ENCODE data around the gene BCL7C.

DNA sequence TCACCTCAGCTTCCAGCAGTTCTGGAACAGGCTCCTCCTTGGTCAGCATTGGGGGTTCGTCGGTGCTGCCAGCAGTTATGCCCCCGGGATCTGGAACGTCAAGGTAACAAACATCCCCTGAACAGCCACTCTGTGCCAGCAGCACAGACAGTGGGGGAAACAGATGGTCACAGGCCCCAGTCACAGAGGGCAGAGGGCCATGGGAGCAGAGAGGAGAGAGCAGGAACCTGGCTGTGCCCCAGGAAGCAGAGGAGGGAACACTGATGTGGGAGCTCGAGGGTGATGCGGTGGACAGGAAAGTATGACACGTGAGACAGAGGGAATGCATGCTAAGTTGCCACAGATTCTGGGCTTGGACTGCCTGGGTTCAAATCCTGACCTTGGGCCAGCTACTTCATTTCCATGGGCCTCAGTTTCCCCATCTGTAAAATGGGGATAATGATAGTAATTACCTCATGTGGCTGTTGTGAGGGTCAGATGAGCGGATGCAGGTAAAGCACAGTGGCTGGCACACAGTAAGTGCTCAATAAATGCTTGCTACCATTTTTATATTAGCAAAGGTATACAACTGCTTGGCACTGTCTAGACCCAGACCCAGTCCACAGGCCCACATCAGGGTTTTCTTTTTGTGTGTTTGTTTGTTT is 4.9 kb downstream of the BCL7C start:
- TF ChIP-seq, protein P1, sequence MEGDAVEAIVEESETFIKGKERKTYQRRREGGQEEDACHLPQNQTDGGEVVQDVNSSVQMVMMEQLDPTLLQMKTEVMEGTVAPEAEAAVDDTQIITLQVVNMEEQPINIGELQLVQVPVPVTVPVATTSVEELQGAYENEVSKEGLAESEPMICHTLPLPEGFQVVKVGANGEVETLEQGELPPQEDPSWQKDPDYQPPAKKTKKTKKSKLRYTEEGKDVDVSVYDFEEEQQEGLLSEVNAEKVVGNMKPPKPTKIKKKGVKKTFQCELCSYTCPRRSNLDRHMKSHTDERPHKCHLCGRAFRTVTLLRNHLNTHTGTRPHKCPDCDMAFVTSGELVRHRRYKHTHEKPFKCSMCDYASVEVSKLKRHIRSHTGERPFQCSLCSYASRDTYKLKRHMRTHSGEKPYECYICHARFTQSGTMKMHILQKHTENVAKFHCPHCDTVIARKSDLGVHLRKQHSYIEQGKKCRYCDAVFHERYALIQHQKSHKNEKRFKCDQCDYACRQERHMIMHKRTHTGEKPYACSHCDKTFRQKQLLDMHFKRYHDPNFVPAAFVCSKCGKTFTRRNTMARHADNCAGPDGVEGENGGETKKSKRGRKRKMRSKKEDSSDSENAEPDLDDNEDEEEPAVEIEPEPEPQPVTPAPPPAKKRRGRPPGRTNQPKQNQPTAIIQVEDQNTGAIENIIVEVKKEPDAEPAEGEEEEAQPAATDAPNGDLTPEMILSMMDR (IDR thresholded peaks at IDR 0.05), result no peak
- no peak for TF ChIP-seq ZFX (IDR thresholded peaks at IDR 0.05; ENCODE audit: borderline replicate concordance)

All from 22Rv1 (cell line).